Liver (tissue), 9 donors: ENCODE data around the gene CGNL1. TPM values are rescaled to one million over a fixed set of nuclear protein-coding genes. Genes with fewer than 3 reads are reported as not detected.

Experiments
- DNase-seq: peaks from one replicate; pipeline ENCODE4 v3.0.0-alpha.2; 2017; ENCODE audit warnings: low spot score
- H3K27ac ChIP-seq, 2 donors: one replicate each; pipeline ENCODE4 v1.7.0; 2013; ENCODE audit warnings: inconsistent platforms in 2 of 2, low read length in 2 of 2, control low read depth in 1 of 2, low read depth in 1 of 2, mild to moderate bottlenecking in 1 of 2
- H3K27me3 ChIP-seq, 4 donors: one replicate each; pipeline versions ENCODE4 v1.6.1 to v1.7.0; 2013; ENCODE audit warnings: low read length in 3 of 4, inconsistent platforms in 1 of 4, mild to moderate bottlenecking in 1 of 4, moderate library complexity in 1 of 4; ENCODE audit not compliant: control insufficient read depth in 4 of 4, insufficient read depth in 4 of 4
- H3K36me3 ChIP-seq, 4 donors: one replicate each; pipeline versions ENCODE4 v1.6.1 to v1.7.0; 2013; ENCODE audit warnings: low read length in 3 of 4, mild to moderate bottlenecking in 3 of 4, low read depth in 1 of 4, moderate library complexity in 1 of 4; ENCODE audit not compliant: control insufficient read depth in 4 of 4, insufficient read depth in 3 of 4
- H3K4me1 ChIP-seq, 4 donors: one replicate each; pipeline versions ENCODE4 v1.6.1 to v1.7.0; 2013; ENCODE audit warnings: low read length in 3 of 4, mild to moderate bottlenecking in 3 of 4, moderate library complexity in 1 of 4; ENCODE audit not compliant: control insufficient read depth in 4 of 4, insufficient read depth in 4 of 4
- H3K4me3 ChIP-seq, 3 donors: one replicate each; pipeline versions ENCODE4 v1.6.1 to v1.7.0; 2013; ENCODE audit warnings: low read length in 3 of 3, control low read depth in 1 of 3, low read depth in 1 of 3, mild to moderate bottlenecking in 1 of 3
- H3K9ac ChIP-seq, 2 donors: one replicate each; pipeline ENCODE4 v1.7.0; 2013; ENCODE audit warnings: low read length in 2 of 2, mild to moderate bottlenecking in 2 of 2, moderate library complexity in 2 of 2, control low read depth in 1 of 2, low read depth in 1 of 2
- H3K9me3 ChIP-seq, 4 donors: one replicate each; pipeline versions ENCODE4 v1.6.1 to v1.7.0; 2013; ENCODE audit warnings: low read length in 3 of 4; ENCODE audit not compliant: control insufficient read depth in 4 of 4
- CTCF ChIP-seq: fragments of 150-350 bp; IDR thresholded peaks from 2 replicates; pipeline ENCODE4 v1.5.1; 2017; ENCODE audit warnings: improper control_type of control experiment, low read depth, low read length; ENCODE audit not compliant: missing input control
- EGR1 ChIP-seq, 2 donors: IDR thresholded peaks; 2 replicates each; pipeline ENCODE4 v1.6.1; 2016 to 2018; ENCODE audit warnings: antibody characterized with exemption in 2 of 2, low read depth in 2 of 2
- FOXA2 ChIP-seq: IDR thresholded peaks from 2 replicates; pipeline ENCODE4 v1.6.1; 2016; ENCODE audit warnings: antibody characterized with exemption
- GABPA ChIP-seq, 2 donors: IDR thresholded peaks in 1 of 2; conservative IDR thresholded peaks in 1 of 2; 2 replicates each; pipeline ENCODE4 v1.6.1; 2016; ENCODE audit warnings: antibody characterized with exemption in 2 of 2, mild to moderate bottlenecking in 1 of 2, moderate library complexity in 1 of 2
- HNF4G ChIP-seq: IDR thresholded peaks from 2 replicates; pipeline ENCODE4 v1.6.1; 2016; ENCODE audit warnings: antibody characterized with exemption
- JUND ChIP-seq, 2 donors: IDR thresholded peaks; 2 replicates each; pipeline ENCODE4 v1.6.1; 2016; ENCODE audit warnings: antibody characterized with exemption in 2 of 2
- NR2F2 ChIP-seq: IDR thresholded peaks from 2 replicates; pipeline ENCODE4 v1.6.1; 2016; ENCODE audit warnings: antibody characterized with exemption
- RAD21 ChIP-seq, 2 donors: IDR thresholded peaks; 2 replicates each; pipeline ENCODE4 v1.6.1; 2016; ENCODE audit warnings: antibody characterized with exemption in 2 of 2, mild to moderate bottlenecking in 2 of 2
- RXRA ChIP-seq, 2 donors: IDR thresholded peaks; 2 replicates each; pipeline ENCODE4 v1.6.1; 2017 to 2018; ENCODE audit warnings: antibody characterized with exemption in 2 of 2, mild to moderate bottlenecking in 1 of 2
- SP1 ChIP-seq: IDR thresholded peaks from 2 replicates; pipeline ENCODE4 v1.6.1; 2018; ENCODE audit warnings: antibody characterized with exemption, mild to moderate bottlenecking
- TAF1 ChIP-seq: conservative IDR thresholded peaks from 2 replicates; pipeline ENCODE4 v1.6.1; 2016; ENCODE audit warnings: antibody characterized with exemption, mild to moderate bottlenecking
- YY1 ChIP-seq: IDR thresholded peaks from 2 replicates; pipeline ENCODE4 v1.6.1; 2016; ENCODE audit warnings: antibody characterized with exemption, mild to moderate bottlenecking
- whole genome bisulfite sequencing: extraction: QIAGEN DNeasy Blood & Tissue Kit; methylation state at CpG from one replicate; pipeline ENCODE4 v1.1.7; 2013; 5-methylcytosine and 5-hydroxymethylcytosine counted together
- polyA plus RNA-seq, 2 donors: library from polyadenylated mRNA; stranded (reverse) in 1 of 2; unstranded in 1 of 2; fragments of 200-250 nt in 1 of 2; fragments of >200 nt in 1 of 2; fragmentation: Nextera tagmentation in 1 of 2; extraction: Ambion mirVana in 1 of 2; gene quantifications; one replicate each; pipeline versions ENCODE4 v1.2.1 to v1.2.3, GENCODE V29; 2013 to 2015
- total RNA-seq, 2 donors: library from RNA; depleted of rRNA; stranded (reverse); fragments of >200 nt; gene quantifications; one replicate each; pipeline ENCODE4 v1.2.3, GENCODE V29; 2014
- TF ChIP-seq, protein P1 (sequence below): IDR thresholded peaks from 2 replicates; pipeline ENCODE4 v1.6.1; 2016; ENCODE audit warnings: antibody characterized with exemption
- TF ChIP-seq, protein P2 (sequence below): IDR thresholded peaks from 2 replicates; pipeline ENCODE4 v1.6.1; 2016; ENCODE audit warnings: antibody characterized with exemption
- TF ChIP-seq, protein P3 (sequence below): IDR thresholded peaks from 2 replicates; pipeline ENCODE4 v1.6.1; 2016; ENCODE audit warnings: antibody characterized with exemption
- donor health status: healthy.
- donor health status: healthy.
- donor health status: healthy.
- donor health status: healthy.
- donor health status: healthy.

CGNL1 gene
- total and polyA plus RNA-seq, 4 donors = 12.0 to 31.9 (median 16.1) TPM

DNA sequence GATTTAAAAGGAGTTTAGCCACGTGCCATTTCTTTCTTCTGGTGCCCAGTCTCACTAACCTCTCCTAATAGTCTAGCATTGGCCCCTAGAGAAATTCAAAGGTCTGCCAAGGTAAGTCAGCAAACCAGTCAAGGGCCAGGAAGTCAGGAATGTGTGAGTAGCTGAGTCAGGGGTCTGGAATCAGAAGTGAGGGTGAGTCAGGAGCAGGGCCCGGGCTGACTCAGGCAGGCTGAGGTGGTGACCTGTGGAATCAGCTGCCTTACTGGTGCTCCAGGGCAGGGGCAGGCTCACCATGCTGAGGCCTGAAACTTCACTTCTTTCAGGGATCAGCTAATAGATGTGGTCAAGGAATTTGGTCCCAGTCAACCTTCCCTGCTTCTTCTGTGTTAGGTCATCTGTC is 109.6 kb downstream of the CGNL1 start:
- Histone ChIP-seq H3K27ac (no peak overlapping the region), H3K9ac (no peak overlapping the region)
- no peak for DNase-seq

DNA sequence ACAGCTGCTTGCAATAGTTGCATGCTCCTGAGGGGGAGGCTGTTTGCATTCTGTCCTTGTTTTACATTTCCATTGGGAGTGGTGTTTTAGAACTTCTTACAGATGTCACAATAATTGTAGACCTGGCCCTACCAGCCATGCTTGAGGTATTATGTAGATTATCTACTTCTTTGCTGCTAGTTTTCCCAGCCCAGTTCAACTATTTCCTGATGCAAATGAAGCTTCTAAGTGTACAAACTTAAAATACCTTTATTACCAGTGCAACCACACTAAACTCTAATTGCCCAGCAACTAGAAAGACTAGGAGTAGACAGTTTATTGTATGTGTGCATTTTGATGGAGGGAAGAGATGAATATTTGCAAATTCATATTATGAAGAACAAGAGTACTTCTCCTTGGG is 110.5 kb downstream of the CGNL1 start:
- H3K9me3 ChIP-seq = no peaks in the 10 kb centered on the region
- H3K4me3 ChIP-seq = no peak overlapping the region
- TF ChIP-seq EGR1 (IDR thresholded peaks at IDR 0.05; ENCODE audit: low read depth in 2 of 2) (no peak), CTCF (no peak), NR2F2 (no peak), RXRA (IDR thresholded peaks at IDR 0.05) (no peak), FOXA2 (no peak)
- TF ChIP-seq, protein P1, sequence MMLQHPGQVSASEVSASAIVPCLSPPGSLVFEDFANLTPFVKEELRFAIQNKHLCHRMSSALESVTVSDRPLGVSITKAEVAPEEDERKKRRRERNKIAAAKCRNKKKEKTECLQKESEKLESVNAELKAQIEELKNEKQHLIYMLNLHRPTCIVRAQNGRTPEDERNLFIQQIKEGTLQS = no peak
- TF ChIP-seq, protein P2, sequence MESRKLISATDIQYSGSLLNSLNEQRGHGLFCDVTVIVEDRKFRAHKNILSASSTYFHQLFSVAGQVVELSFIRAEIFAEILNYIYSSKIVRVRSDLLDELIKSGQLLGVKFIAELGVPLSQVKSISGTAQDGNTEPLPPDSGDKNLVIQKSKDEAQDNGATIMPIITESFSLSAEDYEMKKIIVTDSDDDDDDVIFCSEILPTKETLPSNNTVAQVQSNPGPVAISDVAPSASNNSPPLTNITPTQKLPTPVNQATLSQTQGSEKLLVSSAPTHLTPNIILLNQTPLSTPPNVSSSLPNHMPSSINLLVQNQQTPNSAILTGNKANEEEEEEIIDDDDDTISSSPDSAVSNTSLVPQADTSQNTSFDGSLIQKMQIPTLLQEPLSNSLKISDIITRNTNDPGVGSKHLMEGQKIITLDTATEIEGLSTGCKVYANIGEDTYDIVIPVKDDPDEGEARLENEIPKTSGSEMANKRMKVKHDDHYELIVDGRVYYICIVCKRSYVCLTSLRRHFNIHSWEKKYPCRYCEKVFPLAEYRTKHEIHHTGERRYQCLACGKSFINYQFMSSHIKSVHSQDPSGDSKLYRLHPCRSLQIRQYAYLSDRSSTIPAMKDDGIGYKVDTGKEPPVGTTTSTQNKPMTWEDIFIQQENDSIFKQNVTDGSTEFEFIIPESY = no peak
- DNase-seq = no peak
- no peaks in the 10 kb centered on the region for H3K27me3 ChIP-seq
- no peaks in the 10 kb centered on the region for H3K4me1 ChIP-seq
- no peak overlapping the region for H3K9ac ChIP-seq
- peaks cover 0 to 30% (median 6%) of the 10 kb centered on the region in 4 donors for H3K36me3 ChIP-seq
- no peak overlapping the region for H3K27ac ChIP-seq

More for the DNA sequence above, 109.6 kb downstream of the CGNL1 start:
- TF ChIP-seq GABPA (IDR thresholded peaks at IDR 0.05 in 1 of 2, conservative IDR thresholded peaks at IDR 0.05 in 1 of 2) (no peak), YY1 (no peak), EGR1 (IDR thresholded peaks at IDR 0.05; ENCODE audit: low read depth in 2 of 2) (no peak), SP1 (no peak), RXRA (IDR thresholded peaks at IDR 0.05) (no peak), RAD21 (IDR thresholded peaks at IDR 0.05) (no peak), HNF4G (no peak), JUND (IDR thresholded peaks at IDR 0.05) (no peak), FOXA2 (no peak), TAF1 (no peak)
- TF ChIP-seq, protein P2 = no peak
- TF ChIP-seq, protein P3, sequence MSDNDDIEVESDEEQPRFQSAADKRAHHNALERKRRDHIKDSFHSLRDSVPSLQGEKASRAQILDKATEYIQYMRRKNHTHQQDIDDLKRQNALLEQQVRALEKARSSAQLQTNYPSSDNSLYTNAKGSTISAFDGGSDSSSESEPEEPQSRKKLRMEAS = no peak
- Histone ChIP-seq H3K4me1 (no peaks in the 10 kb centered on the region), H3K36me3 (peaks cover 0 to 28% (median 4%) of the 10 kb centered on the region in 4 donors), H3K27me3 (no peaks in the 10 kb centered on the region), H3K4me3 (no peak overlapping the region), H3K9me3 (no peaks in the 10 kb centered on the region)
- WGBS = 41% methylated on average over 2 of the region's 2 CpGs
